Measurements from ENCODE around the gene ADCY2. TPM values are rescaled to one million over a fixed set of nuclear protein-coding genes. Genes with fewer than 3 reads are reported as not detected.

Gene ADCY2
- total RNA-seq, 1 experiment from 2014 or later = not detected

DNA sequence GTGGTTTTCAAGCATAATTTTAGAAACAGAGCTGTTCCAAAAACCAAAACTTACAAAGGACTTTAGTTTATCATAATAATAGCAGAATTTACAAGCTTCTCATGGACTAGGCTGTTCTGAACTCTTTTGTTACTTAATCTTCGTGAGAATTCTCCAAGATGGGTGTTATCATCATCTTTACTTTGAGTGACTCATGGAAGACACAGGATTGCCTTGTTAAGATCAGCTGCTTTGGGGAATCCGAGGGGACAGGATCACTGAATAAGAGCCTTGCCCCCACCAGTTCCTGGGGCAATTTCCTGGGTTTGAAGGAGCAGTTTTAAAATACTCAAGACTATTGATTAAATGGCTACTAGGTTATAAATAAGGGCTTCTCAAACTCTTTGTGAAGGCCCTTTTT, 374.5 kb downstream of the ADCY2 start:
- no peak for DNase-seq
- no peak overlapping the region for H3K4me3 ChIP-seq (ENCODE audit: low read depth, low read length)
- ChIA-PET CTCF (no interaction called here), POLR2A (no interaction called here)
- Mint-ChIP-seq H3K27ac (ENCODE audit: unreplicated experiment) (no peak overlapping the region), H3K4me1 (ENCODE audit: low read depth, unreplicated experiment) (no peaks in the 10 kb centered on the region), H3K9me3 (ENCODE audit: unreplicated experiment) (no peaks in the 10 kb centered on the region), H3K27me3 (ENCODE audit: insufficient read depth, unreplicated experiment) (peaks cover 14% of the 10 kb centered on the region), H3K4me3 (ENCODE audit: unreplicated experiment) (no peak overlapping the region), H3K36me3 (ENCODE audit: insufficient read depth, unreplicated experiment) (no peaks in the 10 kb centered on the region)
- no peaks in the 10 kb centered on the region for H3K9me3 ChIP-seq
- no peaks in the 10 kb centered on the region for H3K4me1 ChIP-seq
- H3K36me3 ChIP-seq (ENCODE audit: control insufficient read depth, insufficient read depth, low read length) = no peaks in the 10 kb centered on the region
- BruUV-seq (replicated peaks) = no TSS peak
- intact Hi-C loops (cut with micrococcal nuclease; ENCODE audit: unreplicated experiment) = no loop called here
- H3K27me3 ChIP-seq (replicated peaks; ENCODE audit: control insufficient read depth, insufficient read depth, low read length) = peaks cover 1% of the 10 kb centered on the region; the same call in 1 of the 2 replicates
- TF ChIP-seq CTCF (IDR thresholded peaks at IDR 0.05; ENCODE audit: insufficient read depth in 1 of 2, low read depth in 1 of 2, low read length in 1 of 2, severe bottlenecking in 1 of 2, unreplicated experiment in 1 of 2) = no peak

DNA sequence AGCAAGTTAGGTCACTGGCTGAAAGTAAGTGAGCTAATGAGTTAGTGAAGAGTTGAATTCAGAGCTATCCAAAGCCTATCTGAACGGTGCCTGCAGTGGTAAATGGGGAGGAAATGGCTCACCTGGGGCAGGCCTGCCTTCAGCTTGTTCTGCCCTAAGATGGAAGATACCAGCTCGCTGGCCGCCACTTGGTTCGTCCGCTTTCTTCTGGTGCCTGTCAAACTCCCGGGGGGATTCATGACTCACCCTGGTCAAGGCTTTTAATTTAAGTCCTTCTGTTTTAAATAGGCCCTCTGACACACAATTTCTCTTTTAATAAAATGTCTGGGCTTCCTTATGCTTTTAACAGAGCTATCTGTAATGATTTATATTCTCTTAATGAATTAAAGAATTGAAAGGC, 376.2 kb downstream of the ADCY2 start:
- intact Hi-C loops (cut with micrococcal nuclease; ENCODE audit: unreplicated experiment) = no loop called here
- peaks cover 6% of the 10 kb centered on the region for H3K27me3 Mint-ChIP-seq (ENCODE audit: insufficient read depth, unreplicated experiment)
- CTCF ChIA-PET = no interaction called here

DNA sequence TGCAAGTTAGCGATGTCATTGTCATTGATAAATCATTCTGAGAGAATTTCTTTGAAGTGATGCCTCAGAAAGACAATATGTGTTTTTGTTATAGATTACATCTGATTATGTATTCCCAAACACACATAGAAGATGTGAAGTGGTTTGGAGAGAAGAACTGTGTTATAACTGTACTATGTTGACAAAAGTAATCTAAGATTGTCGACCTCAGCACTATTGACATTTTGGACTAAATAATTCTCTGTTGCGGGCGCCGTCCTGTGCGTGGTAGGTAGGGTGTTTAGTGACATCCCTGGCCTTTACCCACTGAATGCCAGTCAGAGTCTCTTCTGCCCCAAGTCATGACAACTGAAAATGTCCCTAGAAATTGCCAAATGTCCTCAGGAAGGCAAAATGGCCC, 377.2 kb downstream of the ADCY2 start:
- H3K36me3 ChIP-seq (ENCODE audit: control insufficient read depth, insufficient read depth, low read length) = no peaks in the 10 kb centered on the region
- no peaks in the 10 kb centered on the region for H3K36me3 Mint-ChIP-seq (ENCODE audit: insufficient read depth, unreplicated experiment)
- no peaks in the 10 kb centered on the region for H3K9me3 Mint-ChIP-seq (ENCODE audit: unreplicated experiment)
- no peak for DNase-seq
- no peak overlapping the region for H3K4me3 Mint-ChIP-seq (ENCODE audit: unreplicated experiment)
- no peak overlapping the region for H3K4me3 ChIP-seq (ENCODE audit: low read depth, low read length)
- peaks cover 1% of the 10 kb centered on the region; the same call in 1 of the 2 replicates for H3K27me3 ChIP-seq (replicated peaks; ENCODE audit: control insufficient read depth, insufficient read depth, low read length)
- no peaks in the 10 kb centered on the region for H3K4me1 Mint-ChIP-seq (ENCODE audit: low read depth, unreplicated experiment)
- ChIA-PET POLR2A (no interaction called here), CTCF (no interaction called here)
- H3K9me3 ChIP-seq = no peaks in the 10 kb centered on the region
- H3K27me3 Mint-ChIP-seq (ENCODE audit: insufficient read depth, unreplicated experiment) = peaks cover 5% of the 10 kb centered on the region
- intact Hi-C loops (cut with micrococcal nuclease; ENCODE audit: unreplicated experiment) = no loop called here
- no peaks in the 10 kb centered on the region for H3K4me1 ChIP-seq
- no peak overlapping the region for H3K27ac Mint-ChIP-seq (ENCODE audit: unreplicated experiment)
- TF ChIP-seq CTCF (IDR thresholded peaks at IDR 0.05; ENCODE audit: insufficient read depth in 1 of 2, low read depth in 1 of 2, low read length in 1 of 2, severe bottlenecking in 1 of 2, unreplicated experiment in 1 of 2) = no peak
- no TSS peak for BruUV-seq (replicated peaks)

More for the DNA sequence above, 376.2 kb downstream of the ADCY2 start:
- Mint-ChIP-seq H3K4me1 (ENCODE audit: low read depth, unreplicated experiment) (no peaks in the 10 kb centered on the region), H3K27ac (ENCODE audit: unreplicated experiment) (no peak overlapping the region), H3K36me3 (ENCODE audit: insufficient read depth, unreplicated experiment) (no peaks in the 10 kb centered on the region), H3K4me3 (ENCODE audit: unreplicated experiment) (no peak overlapping the region), H3K9me3 (ENCODE audit: unreplicated experiment) (no peaks in the 10 kb centered on the region)
- Histone ChIP-seq H3K4me1 (no peaks in the 10 kb centered on the region), H3K36me3 (ENCODE audit: control insufficient read depth, insufficient read depth, low read length) (no peaks in the 10 kb centered on the region), H3K27me3 (replicated peaks; ENCODE audit: control insufficient read depth, insufficient read depth, low read length) (peaks cover 1% of the 10 kb centered on the region; the same call in 1 of the 2 replicates), H3K4me3 (ENCODE audit: low read depth, low read length) (no peak overlapping the region), H3K9me3 (no peaks in the 10 kb centered on the region)
- TF ChIP-seq CTCF (IDR thresholded peaks at IDR 0.05; ENCODE audit: insufficient read depth in 1 of 2, low read depth in 1 of 2, low read length in 1 of 2, severe bottlenecking in 1 of 2, unreplicated experiment in 1 of 2) = no peak
- DNase-seq = no peak
- POLR2A ChIA-PET = no interaction called here
- no TSS peak for BruUV-seq (replicated peaks)

Data from Caco-2 (cell line).